Uterus (tissue), 4 donors: ENCODE results near the gene IKZF1. TPM values are rescaled to one million over a fixed set of nuclear protein-coding genes. Genes with fewer than 3 reads are reported as not detected.

Source experiments
- DNase-seq, 2 donors: peaks; one replicate each; pipeline ENCODE4 v3.0.0-alpha.2; 2019 to 2020
- H3K27ac ChIP-seq, 2 donors: fragments of 200-600 bp; sonication (generic); 1 replicate in 1 of 2; 2 replicates in 1 of 2; pipeline ENCODE4 v1.5.1; 2016 to 2018
- H3K27me3 ChIP-seq, 2 donors: fragments of 200-600 bp; sonication (generic); one replicate each; pipeline ENCODE4 v1.5.1; 2018 to 2019; ENCODE audit warnings: control low read depth in 1 of 2
- H3K36me3 ChIP-seq, 2 donors: fragments of 200-600 bp; sonication (generic); one replicate each; pipeline ENCODE4 v1.5.1; 2019; ENCODE audit warnings: control low read depth in 1 of 2
- H3K4me1 ChIP-seq, 2 donors: fragments of 200-600 bp; sonication (generic); one replicate each; pipeline ENCODE4 v1.5.1; 2018 to 2019; ENCODE audit warnings: control low read depth in 1 of 2
- H3K4me3 ChIP-seq, 2 donors: fragments of 200-600 bp; sonication (generic); 1 replicate in 1 of 2; 2 replicates in 1 of 2; pipeline ENCODE4 v1.5.1; 2018 to 2019; ENCODE audit warnings: mild to moderate bottlenecking in 1 of 2
- H3K9me3 ChIP-seq, 2 donors: fragments of 200-600 bp; sonication (generic); one replicate each; pipeline ENCODE4 v1.5.1; 2019; ENCODE audit warnings: control low read depth in 1 of 2
- CTCF ChIP-seq, 4 experiments: fragments of 200-600 bp in 2 of 4; fragments of 450-650 bp in 2 of 4; sonication (generic) in 2 of 4; IDR thresholded peaks; one replicate each; pipeline ENCODE4 v1.5.1; 2016 to 2019; ENCODE audit warnings: antibody characterized with exemption in 4 of 4, mild to moderate bottlenecking in 2 of 4, moderate library complexity in 1 of 4
- POLR2A ChIP-seq, 2 donors: fragments of 450-650 bp; IDR thresholded peaks; one replicate each; pipeline ENCODE4 v1.6.1; 2016; ENCODE audit warnings: antibody characterized with exemption in 2 of 2, mild to moderate bottlenecking in 1 of 2, moderate library complexity in 1 of 2
- intact Hi-C: fragments of 100-400 bp; cut with DNase I; formaldehyde crosslinking; loops from one replicate; pipeline ENCODE4 v1.15.1; 2023; ENCODE audit warnings: low total_unique reads
- total RNA-seq, 4 donors: library from RNA; depleted of rRNA in 3 of 4; stranded (reverse); fragments of >200 nt in 3 of 4; gene quantifications; one replicate each; pipeline versions ENCODE4 v1.1.0 to v1.2.4, GENCODE V29; 2014 to 2023
- donor health status: DM: yes; HTN: yes; CAD: no.

Gene IKZF1
- total RNA-seq, 4 donors from 2014 or later = 7.0 to 828 (median 12.8) TPM

GRCh38 chr7:50396856-50397255 is 92.3 kb downstream of the IKZF1 start:
- H3K27me3 ChIP-seq = no peaks in the 10 kb centered on the region
- no peaks in the 10 kb centered on the region for H3K9me3 ChIP-seq
- H3K4me1 ChIP-seq = no peaks in the 10 kb centered on the region
- H3K27ac ChIP-seq = no peak overlapping the region
- no peak for DNase-seq
- H3K4me3 ChIP-seq = no peak overlapping the region
- intact Hi-C loops = no loop called here
- no peaks in the 10 kb centered on the region for H3K36me3 ChIP-seq
- no peak for TF ChIP-seq CTCF (IDR thresholded peaks at IDR 0.05)

- no peak for DNase-seq
Measured at GRCh38 chr7:50397320-50397970, 92.9 kb downstream of the IKZF1 start.

GRCh38 chr7:50397971-50398324 is 93.4 kb downstream of the IKZF1 start:
- Histone ChIP-seq H3K27ac (no peak overlapping the region), H3K36me3 (no peaks in the 10 kb centered on the region), H3K27me3 (no peaks in the 10 kb centered on the region), H3K4me3 (no peak overlapping the region), H3K9me3 (no peaks in the 10 kb centered on the region), H3K4me1 (no peaks in the 10 kb centered on the region)
- TF ChIP-seq CTCF (IDR thresholded peaks at IDR 0.05) = no peak
- intact Hi-C loops = no loop called here
- no peak for DNase-seq

More at GRCh38 chr7:50397320-50397970, 92.9 kb downstream of the IKZF1 start:
- TF ChIP-seq CTCF (IDR thresholded peaks at IDR 0.05) (no peak), POLR2A (IDR thresholded peaks at IDR 0.05) (no peak)
- no peaks in the 10 kb centered on the region for H3K36me3 ChIP-seq
- H3K4me3 ChIP-seq = no peak overlapping the region
- H3K4me1 ChIP-seq = no peaks in the 10 kb centered on the region
- no peak overlapping the region for H3K27ac ChIP-seq
- intact Hi-C loops = no loop called here
- H3K9me3 ChIP-seq = no peaks in the 10 kb centered on the region
- no peaks in the 10 kb centered on the region for H3K27me3 ChIP-seq

- H3K27me3 ChIP-seq = no peaks in the 10 kb centered on the region
- no peaks in the 10 kb centered on the region for H3K4me1 ChIP-seq
- H3K27ac ChIP-seq = no peak overlapping the region
- TF ChIP-seq POLR2A (IDR thresholded peaks at IDR 0.05) = no peak
- TF ChIP-seq CTCF (IDR thresholded peaks at IDR 0.05) = no peak
- H3K4me3 ChIP-seq = no peak overlapping the region
- no peak for DNase-seq
- intact Hi-C loops = no loop called here
- no peaks in the 10 kb centered on the region for H3K9me3 ChIP-seq
- no peaks in the 10 kb centered on the region for H3K36me3 ChIP-seq
Measured at GRCh38 chr7:50399206-50399605, 94.7 kb downstream of the IKZF1 start.

- H3K27me3 ChIP-seq = no peaks in the 10 kb centered on the region
- no peak for DNase-seq
Measured at GRCh38 chr7:50399635-50400034, 95.1 kb downstream of the IKZF1 start.

More at GRCh38 chr7:50399635-50400034, 95.1 kb downstream of the IKZF1 start:
- Histone ChIP-seq H3K36me3 (no peaks in the 10 kb centered on the region), H3K4me1 (no peaks in the 10 kb centered on the region), H3K4me3 (no peak overlapping the region), H3K27ac (no peak overlapping the region), H3K9me3 (no peaks in the 10 kb centered on the region)
- intact Hi-C loops = no loop called here
- TF ChIP-seq POLR2A (IDR thresholded peaks at IDR 0.05) (no peak), CTCF (IDR thresholded peaks at IDR 0.05) (no peak)
